IMR-90 (cell line): Measurements from ENCODE around the gene HEXIM1. TPM values are rescaled to one million over a fixed set of nuclear protein-coding genes. Genes with fewer than 3 reads are reported as not detected.

Experiments
- CHD1 ChIP-seq: IDR thresholded peaks from 2 replicates; pipeline ENCODE4 v1.6.1; 2012; ENCODE audit warnings: low read depth, low read length, improper control_type of control experiment
- ELK1 ChIP-seq: fragments of 150-350 bp; IDR thresholded peaks from 2 replicates; pipeline ENCODE4 v1.6.1; 2016; ENCODE audit warnings: low read depth, mild to moderate bottlenecking, low read length, moderate library complexity, borderline replicate concordance
- polyA plus RNA-seq, 3 experiments: library from polyadenylated mRNA; depleted of rRNA; stranded (reverse); fragments of >200 nt; gene quantifications; 2 replicates each; pipeline ENCODE4 v1.2.3, GENCODE V29; 2012; ENCODE audit warnings: low replicate concordance in 1 of 3
- total RNA-seq: library from RNA; depleted of rRNA; stranded (reverse); fragments of >200 nt; gene quantifications from 2 replicates; pipeline ENCODE4 v1.2.3, GENCODE V29; 2012

HEXIM1 gene
- total and polyA plus RNA-seq, 2 of the 4 experiments (the other 2 are of a cell fraction) = 5.9 to 14.5 TPM

DNA sequence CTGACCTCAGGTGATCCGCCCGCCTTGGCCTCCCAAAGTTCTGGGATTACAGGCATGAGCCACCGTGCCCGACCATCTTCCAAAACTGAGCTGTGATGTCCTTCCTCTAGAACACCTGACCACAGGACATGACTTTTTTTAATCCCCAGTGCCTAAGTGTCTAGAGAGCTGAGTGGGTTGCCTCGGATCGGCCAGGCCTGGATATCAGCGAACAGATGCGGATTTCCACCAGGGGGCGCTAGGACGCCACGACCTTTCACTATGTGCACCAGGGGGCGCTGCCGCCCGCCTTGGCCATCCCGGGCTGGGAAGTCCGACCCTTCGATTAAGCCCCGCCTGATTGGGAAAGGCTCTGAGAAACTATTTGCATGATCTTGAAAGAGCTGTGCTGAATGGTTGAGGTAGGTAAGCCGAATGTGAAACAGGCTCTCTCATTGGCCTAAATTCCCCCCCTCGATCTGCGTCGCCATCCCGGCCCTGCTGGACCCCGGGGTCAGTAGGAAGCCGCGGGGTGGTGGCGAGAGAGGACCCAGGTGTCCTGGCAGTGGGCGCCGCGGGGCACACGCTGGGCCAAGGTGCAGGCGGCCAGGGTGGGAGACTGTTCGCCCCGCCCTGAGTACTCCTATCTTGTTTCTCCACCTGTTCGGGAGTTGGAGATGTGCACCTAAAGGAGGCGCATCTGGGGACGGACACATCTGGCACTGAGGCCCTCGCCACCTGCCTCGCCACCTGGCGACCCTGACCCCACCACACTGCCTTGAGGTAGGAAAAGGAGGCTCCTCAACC lies 12.9 kb upstream of the HEXIM1 start, which contains the start of gene ACBD4 (continued):
- no peak; the same call in 1 of the 2 replicates for TF ChIP-seq CHD1
- no peak for TF ChIP-seq ELK1
